SU-DHL-6 (cell line): ENCODE data around the gene TLCD5.
A peak's percentile ranks its signal among the peaks of the same experiment; 100 is the strongest.

ENCODE experiments used
- H2AFZ ChIP-seq: fragments of 200-600 bp; sonication (generic); 2 replicates; pipeline ENCODE4 v1.6.1; 2014; ENCODE audit warnings: low read depth, mild to moderate bottlenecking, moderate library complexity, mixed read lengths, antibody characterized with exemption, low read length; ENCODE audit not compliant: severe bottlenecking
- H3F3A ChIP-seq: fragments of 200-600 bp; shearing (Covaris generic); 2 replicates; pipeline ENCODE4 v1.6.0; 2016; ENCODE audit warnings: antibody characterized with exemption, mild to moderate bottlenecking; ENCODE audit not compliant: insufficient read depth
- H3K27ac ChIP-seq: fragments of 200-600 bp; sonication (generic); 2 replicates; pipeline ENCODE4 v1.5.1; 2016; ENCODE audit warnings: low read depth, mild to moderate bottlenecking, low read length, moderate library complexity, mixed read lengths
- H3K27me3 ChIP-seq: fragments of 200-600 bp; sonication (generic), shearing (Covaris generic); 2 replicates; pipeline ENCODE4 v1.6.0; 2014; ENCODE audit warnings: mild to moderate bottlenecking, low read length
- H3K36me3 ChIP-seq: fragments of 200-600 bp; sonication (generic); 2 replicates; pipeline ENCODE4 v1.6.1; 2014; ENCODE audit warnings: mild to moderate bottlenecking, low read length, mixed read lengths
- H3K4me2 ChIP-seq: fragments of 300-600, 200-600 bp; shearing (Covaris generic), sonication (generic); 2 replicates; pipeline ENCODE4 v1.6.0; 2014; ENCODE audit warnings: low read length, low read depth, mild to moderate bottlenecking; ENCODE audit not compliant: poor library complexity, severe bottlenecking
- H3K4me3 ChIP-seq: fragments of 200-600 bp; sonication (generic); 2 replicates; pipeline ENCODE4 v1.5.1; 2014; ENCODE audit warnings: antibody characterized with exemption, low read length, mild to moderate bottlenecking, mixed read lengths; ENCODE audit not compliant: insufficient read depth, poor library complexity, severe bottlenecking
- H3K79me2 ChIP-seq: fragments of 200-600 bp; sonication (generic); 2 replicates; pipeline ENCODE4 v1.6.1; 2014; ENCODE audit warnings: mild to moderate bottlenecking, low read length, moderate library complexity; ENCODE audit not compliant: insufficient read depth
- H3K9ac ChIP-seq: fragments of 200-600 bp; sonication (generic); 2 replicates; pipeline ENCODE4 v1.7.0; 2014; ENCODE audit warnings: mild to moderate bottlenecking, low read length
- H3K9me2 ChIP-seq: fragments of 200-600 bp; sonication (generic); replicated peaks from 2 replicates; pipeline ENCODE4 v1.6.1; 2014; ENCODE audit warnings: low read length; ENCODE audit not compliant: insufficient read depth
- H3K9me3 ChIP-seq: fragments of 200-600 bp; sonication (generic); 2 replicates; pipeline ENCODE4 v1.6.1; 2014; ENCODE audit warnings: low read length, mixed read lengths; ENCODE audit not compliant: insufficient read depth
- H4K20me1 ChIP-seq: fragments of 200-600 bp; sonication (generic); 2 replicates; pipeline ENCODE4 v1.6.1; 2014; ENCODE audit warnings: low read depth, mild to moderate bottlenecking, antibody characterized with exemption, low read length, moderate library complexity, mixed read lengths
- EZH2phosphoT487 ChIP-seq: fragments of 200-600 bp; sonication (generic), shearing (Covaris generic); conservative IDR thresholded peaks from 2 replicates; pipeline ENCODE4 v1.6.1; 2018; ENCODE audit warnings: mild to moderate bottlenecking, antibody characterized with exemption, low read length, moderate library complexity, mixed read lengths
- TF ChIP-seq, protein P1 (sequence below): fragments of 200-600 bp; sonication (generic); IDR thresholded peaks from one replicate; pipeline ENCODE4 v1.5.1; 2017; ENCODE audit warnings: antibody characterized with exemption, mild to moderate bottlenecking, low read length, moderate library complexity; ENCODE audit not compliant: insufficient read depth, poor library complexity, severe bottlenecking

Gene TLCD5

DNA sequence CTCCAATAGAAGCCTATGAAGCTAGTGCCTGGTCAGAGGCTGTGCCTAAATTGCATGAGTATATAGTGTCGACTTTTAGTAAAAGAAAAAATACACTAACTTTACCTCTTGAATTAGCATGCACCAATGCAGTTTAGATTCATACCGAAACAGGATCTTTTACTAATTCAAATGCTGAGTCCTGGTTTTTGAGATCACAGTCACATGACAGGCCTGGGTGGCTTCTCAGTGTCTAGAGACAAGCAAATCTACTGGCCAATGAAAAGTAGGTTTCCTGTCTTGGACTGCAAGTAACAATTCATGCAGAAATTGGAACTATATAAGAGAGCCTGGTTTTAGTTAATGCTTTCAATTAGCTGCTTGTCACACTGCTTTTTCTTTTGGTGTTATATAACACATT is 18.3 kb downstream of the TLCD5 start:
- Histone ChIP-seq H3K4me3 (no peak overlapping the region), H3K4me2 (no peak overlapping the region), H2AFZ (no peak overlapping the region), H3K9me3 (no peaks in the 10 kb centered on the region), H4K20me1 (peaks cover 59% of the 10 kb centered on the region), H3K27ac (no peak overlapping the region), H3K79me2 (no peaks in the 10 kb centered on the region), H3F3A (0 out of 2 replicates have a peak, but pooled peaks cover 4% of the 10 kb centered on the region), H3K27me3 (no peaks in the 10 kb centered on the region), H3K36me3 (no peaks in the 10 kb centered on the region), H3K9ac (no peak overlapping the region), H3K9me2 (no peaks in the 10 kb centered on the region)
- no peak for TF ChIP-seq EZH2phosphoT487
- TF ChIP-seq, protein P1, sequence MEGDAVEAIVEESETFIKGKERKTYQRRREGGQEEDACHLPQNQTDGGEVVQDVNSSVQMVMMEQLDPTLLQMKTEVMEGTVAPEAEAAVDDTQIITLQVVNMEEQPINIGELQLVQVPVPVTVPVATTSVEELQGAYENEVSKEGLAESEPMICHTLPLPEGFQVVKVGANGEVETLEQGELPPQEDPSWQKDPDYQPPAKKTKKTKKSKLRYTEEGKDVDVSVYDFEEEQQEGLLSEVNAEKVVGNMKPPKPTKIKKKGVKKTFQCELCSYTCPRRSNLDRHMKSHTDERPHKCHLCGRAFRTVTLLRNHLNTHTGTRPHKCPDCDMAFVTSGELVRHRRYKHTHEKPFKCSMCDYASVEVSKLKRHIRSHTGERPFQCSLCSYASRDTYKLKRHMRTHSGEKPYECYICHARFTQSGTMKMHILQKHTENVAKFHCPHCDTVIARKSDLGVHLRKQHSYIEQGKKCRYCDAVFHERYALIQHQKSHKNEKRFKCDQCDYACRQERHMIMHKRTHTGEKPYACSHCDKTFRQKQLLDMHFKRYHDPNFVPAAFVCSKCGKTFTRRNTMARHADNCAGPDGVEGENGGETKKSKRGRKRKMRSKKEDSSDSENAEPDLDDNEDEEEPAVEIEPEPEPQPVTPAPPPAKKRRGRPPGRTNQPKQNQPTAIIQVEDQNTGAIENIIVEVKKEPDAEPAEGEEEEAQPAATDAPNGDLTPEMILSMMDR = no peak

DNA sequence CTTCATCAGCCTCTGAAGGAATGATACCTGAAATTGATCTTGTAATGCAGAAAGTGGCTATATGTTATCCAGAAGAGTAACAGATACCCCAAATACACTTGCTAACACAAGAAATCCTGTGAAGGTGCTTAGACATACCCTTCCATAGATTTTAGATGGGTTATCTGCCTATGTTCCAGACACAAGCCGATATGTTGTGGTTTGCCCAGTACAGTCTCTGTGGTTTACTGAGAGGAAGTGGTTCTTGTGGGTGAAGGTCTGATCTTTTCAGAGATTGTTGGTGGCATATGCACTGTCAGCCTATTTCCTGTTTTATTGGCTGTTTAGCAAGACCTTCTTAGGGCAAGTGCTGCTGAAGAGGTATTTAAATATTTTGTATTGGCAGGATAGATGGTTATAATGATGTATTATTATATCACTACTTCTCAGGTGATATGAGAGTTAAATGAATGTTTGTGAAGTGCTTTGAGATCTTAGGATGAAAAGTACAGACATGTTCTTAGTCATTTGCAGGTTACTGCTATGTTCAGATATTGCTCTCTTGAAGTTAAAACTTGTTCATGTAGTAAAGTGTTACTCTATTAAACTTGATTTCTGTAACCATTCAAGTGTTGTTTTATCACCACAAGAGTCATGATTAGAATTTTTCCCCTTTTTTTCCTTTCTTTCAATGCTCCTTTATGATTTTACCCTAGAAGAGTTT is 19.4 kb downstream of the TLCD5 start:
- Histone ChIP-seq H3K4me2 (peak overlapping the region; percentile 44), H2AFZ (no peak overlapping the region), H3F3A (0 out of 2 replicates have a peak, but pooled peaks cover 2% of the 10 kb centered on the region), H3K27me3 (no peaks in the 10 kb centered on the region), H3K27ac (no peak overlapping the region), H3K4me3 (no peak overlapping the region), H4K20me1 (peaks cover 52% of the 10 kb centered on the region), H3K9ac (no peak overlapping the region), H3K9me3 (no peaks in the 10 kb centered on the region), H3K79me2 (no peaks in the 10 kb centered on the region), H3K36me3 (no peaks in the 10 kb centered on the region), H3K9me2 (no peaks in the 10 kb centered on the region)
- TF ChIP-seq EZH2phosphoT487 = no peak
- TF ChIP-seq, protein P1 = no peak

DNA sequence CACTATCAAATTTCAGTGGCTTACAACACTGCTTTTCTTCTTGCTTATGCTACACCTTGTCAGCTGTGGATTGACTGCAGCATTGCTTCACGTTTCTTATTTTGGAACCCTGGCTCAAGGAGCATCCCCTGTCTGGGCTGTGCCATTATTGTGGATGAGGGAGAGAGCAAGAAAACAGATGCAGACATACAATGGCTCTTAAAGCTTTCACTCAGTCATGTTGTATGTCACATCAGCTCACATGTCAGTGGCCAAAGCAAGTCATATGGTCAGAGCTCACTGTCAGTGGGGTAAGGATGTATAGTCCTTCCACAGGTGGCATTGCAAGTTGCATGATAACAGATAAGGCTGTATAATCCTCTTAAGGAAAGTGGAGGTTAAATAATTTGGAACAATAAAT is 21.1 kb downstream of the TLCD5 start:
- H2AFZ ChIP-seq = no peak overlapping the region
- H3K9me3 ChIP-seq = no peaks in the 10 kb centered on the region
- no peaks in the 10 kb centered on the region for H3K27me3 ChIP-seq
- no peaks in the 10 kb centered on the region for H3K9me2 ChIP-seq
- no peak overlapping the region for H3K4me3 ChIP-seq
- H3K9ac ChIP-seq = no peak overlapping the region
- peaks cover 45% of the 10 kb centered on the region for H4K20me1 ChIP-seq
- H3F3A ChIP-seq = no peaks in the 10 kb centered on the region
- no peak for TF ChIP-seq EZH2phosphoT487
- TF ChIP-seq, protein P1 = no peak
- no peaks in the 10 kb centered on the region for H3K36me3 ChIP-seq
- no peak overlapping the region for H3K4me2 ChIP-seq
- H3K27ac ChIP-seq = no peak overlapping the region
- no peaks in the 10 kb centered on the region for H3K79me2 ChIP-seq
